Uterus (tissue), 2 donors: Measurements from ENCODE around the gene C1GALT1.

ENCODE experiments used
- CTCF ChIP-seq, 4 experiments: fragments of 200-600 bp in 2 of 4; fragments of 450-650 bp in 2 of 4; sonication (generic) in 2 of 4; IDR thresholded peaks; one replicate each; pipeline ENCODE4 v1.5.1; 2016 to 2019; ENCODE audit warnings: antibody characterized with exemption in 4 of 4, mild to moderate bottlenecking in 2 of 4, moderate library complexity in 1 of 4
- POLR2A ChIP-seq, 2 donors: fragments of 450-650 bp; IDR thresholded peaks; one replicate each; pipeline ENCODE4 v1.6.1; 2016; ENCODE audit warnings: antibody characterized with exemption in 2 of 2, mild to moderate bottlenecking in 1 of 2, moderate library complexity in 1 of 2

DNA sequence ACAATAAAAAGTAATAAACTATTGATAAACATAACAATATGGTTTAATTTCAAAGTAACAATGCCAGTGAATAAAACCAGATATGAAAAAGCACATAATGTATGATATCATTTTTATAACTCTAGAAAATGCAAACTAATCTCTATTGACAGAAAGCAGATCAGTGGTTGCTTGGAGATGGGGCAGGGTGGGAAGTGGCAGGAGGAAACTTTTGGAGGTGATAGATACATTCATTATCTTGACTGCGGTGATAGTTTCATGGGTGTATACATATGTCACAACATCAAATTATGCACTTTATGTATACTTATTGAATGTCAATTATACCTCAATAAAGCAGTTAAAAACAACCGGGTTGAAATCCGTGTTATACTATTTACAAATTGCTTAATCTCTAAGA, 16.0 kb upstream of the C1GALT1 start:
- TF ChIP-seq CTCF (IDR thresholded peaks at IDR 0.05) = no peak
- TF ChIP-seq POLR2A (IDR thresholded peaks at IDR 0.05) = no peak
